DOHH2 (cell line): ENCODE measurements around the gene RER1.

Experiments
- EZH2phosphoT487 ChIP-seq: fragments of 200-600 bp; sonication (generic); IDR thresholded peaks from 2 replicates; pipeline ENCODE4 v1.6.1; 2017; ENCODE audit warnings: borderline replicate concordance, mild to moderate bottlenecking, antibody characterized with exemption, low read length, moderate library complexity, mixed read lengths
- TF ChIP-seq, protein P1 (sequence below): fragments of 200-600 bp; sonication (generic); IDR thresholded peaks from one replicate; pipeline ENCODE4 v1.5.1; 2014; ENCODE audit warnings: antibody characterized with exemption, mild to moderate bottlenecking, low read depth, low read length; ENCODE audit not compliant: poor library complexity, severe bottlenecking

DNA sequence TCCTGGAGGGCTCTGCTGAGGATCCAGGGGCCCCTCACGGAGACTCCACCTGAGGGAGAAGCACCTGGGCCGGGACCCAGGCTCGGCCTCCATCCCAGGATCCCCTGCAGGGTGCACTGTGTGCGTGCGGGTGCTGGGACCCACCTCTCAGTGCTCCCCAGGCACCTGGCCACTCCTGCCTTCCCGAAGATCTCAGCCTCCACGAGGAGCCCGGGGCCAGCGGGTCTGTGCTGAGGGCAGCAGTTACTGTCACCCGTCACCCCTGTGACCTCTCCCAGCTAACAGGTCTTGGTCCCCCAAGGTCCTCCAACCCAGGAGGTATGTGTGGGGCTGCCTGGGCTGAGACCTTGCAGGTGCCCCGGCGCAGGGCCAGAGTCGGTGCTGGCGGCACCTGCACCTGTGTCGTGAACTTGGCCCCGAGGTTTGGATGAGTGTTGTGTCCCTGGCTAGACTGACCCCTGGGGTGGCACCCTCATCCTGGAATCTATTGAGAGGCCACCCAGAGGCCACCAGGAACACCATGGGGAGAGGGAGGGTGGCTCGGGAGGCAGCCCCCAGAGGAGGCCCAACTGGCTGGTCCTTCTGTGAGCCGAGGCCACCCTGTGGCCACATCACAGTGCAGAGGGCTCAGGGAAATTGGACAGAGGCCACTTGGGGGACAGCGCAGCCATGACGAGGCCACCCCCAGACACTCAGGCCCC lies 17.9 kb upstream of the RER1 start:
- TF ChIP-seq, protein P1, sequence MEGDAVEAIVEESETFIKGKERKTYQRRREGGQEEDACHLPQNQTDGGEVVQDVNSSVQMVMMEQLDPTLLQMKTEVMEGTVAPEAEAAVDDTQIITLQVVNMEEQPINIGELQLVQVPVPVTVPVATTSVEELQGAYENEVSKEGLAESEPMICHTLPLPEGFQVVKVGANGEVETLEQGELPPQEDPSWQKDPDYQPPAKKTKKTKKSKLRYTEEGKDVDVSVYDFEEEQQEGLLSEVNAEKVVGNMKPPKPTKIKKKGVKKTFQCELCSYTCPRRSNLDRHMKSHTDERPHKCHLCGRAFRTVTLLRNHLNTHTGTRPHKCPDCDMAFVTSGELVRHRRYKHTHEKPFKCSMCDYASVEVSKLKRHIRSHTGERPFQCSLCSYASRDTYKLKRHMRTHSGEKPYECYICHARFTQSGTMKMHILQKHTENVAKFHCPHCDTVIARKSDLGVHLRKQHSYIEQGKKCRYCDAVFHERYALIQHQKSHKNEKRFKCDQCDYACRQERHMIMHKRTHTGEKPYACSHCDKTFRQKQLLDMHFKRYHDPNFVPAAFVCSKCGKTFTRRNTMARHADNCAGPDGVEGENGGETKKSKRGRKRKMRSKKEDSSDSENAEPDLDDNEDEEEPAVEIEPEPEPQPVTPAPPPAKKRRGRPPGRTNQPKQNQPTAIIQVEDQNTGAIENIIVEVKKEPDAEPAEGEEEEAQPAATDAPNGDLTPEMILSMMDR: no peak
- no peak for TF ChIP-seq EZH2phosphoT487
